GM10248 (cell line): ENCODE measurements around the gene DSCAML1.

Experiments used
- CTCF ChIA-PET: fragments of 300-600 bp; sonication (Branson Sonifier 250); formaldehyde crosslinking; extraction: SDS; loops from one replicate; lab custom pipeline; 2021; ENCODE audit warnings: antibody characterized with exemption; lab: Yijun Ruan, JAX
- POLR2A ChIA-PET: fragments of 350-650 bp; sonication (Branson Sonifier 250); formaldehyde crosslinking; extraction: SDS; loops from one replicate; lab custom pipeline; 2020; ENCODE audit warnings: antibody characterized with exemption; lab: Yijun Ruan, JAX
- DNase-seq: peaks from one replicate; pipeline ENCODE4 v3.0.0; 2012; ENCODE audit errors: extremely low spot score
- CTCF ChIP-seq: IDR thresholded peaks from 2 replicates; pipeline ENCODE4 v1.5.1; 2012; ENCODE audit warnings: mild to moderate bottlenecking, low read depth; ENCODE audit errors: extremely low read depth, missing control alignments, control extremely low read depth

DSCAML1 gene

DNA sequence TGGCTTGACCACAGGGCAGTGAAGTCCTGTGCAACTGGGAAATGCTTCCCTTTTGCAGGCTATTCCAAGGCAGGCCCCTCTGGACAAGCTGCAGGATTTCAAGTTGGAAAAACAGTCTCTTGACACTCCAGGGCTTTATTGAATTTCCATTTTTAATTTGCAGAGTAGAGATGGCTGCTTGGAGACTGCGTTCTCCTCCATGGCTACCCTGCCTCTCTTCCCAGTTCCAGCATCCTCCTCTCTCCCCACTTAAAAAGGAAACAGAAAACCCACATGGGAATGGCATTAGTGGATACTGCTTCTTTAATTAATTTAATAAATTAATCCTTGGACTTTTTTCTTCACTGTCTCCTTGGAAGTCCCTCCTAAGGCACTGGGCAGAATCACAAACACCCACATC lies 115.6 kb downstream of the DSCAML1 start:
- no peak for TF ChIP-seq CTCF
- DNase-seq: no peak
- CTCF ChIA-PET: no interaction called here
- POLR2A ChIA-PET: no interaction called here

- TF ChIP-seq CTCF: no peak
- ChIA-PET CTCF (interaction anchor here (1.3 to 1.4 kb wide), 2 partner anchors 14 to 254 kb away, joined by 3 to 5 read pairs; no protein-coding TSS in a partner anchor), POLR2A (no interaction called here)
- DNase-seq: no peak
Measured at GRCh38 chr11:117679461-117679860, 117.6 kb downstream of the DSCAML1 start.

DNA sequence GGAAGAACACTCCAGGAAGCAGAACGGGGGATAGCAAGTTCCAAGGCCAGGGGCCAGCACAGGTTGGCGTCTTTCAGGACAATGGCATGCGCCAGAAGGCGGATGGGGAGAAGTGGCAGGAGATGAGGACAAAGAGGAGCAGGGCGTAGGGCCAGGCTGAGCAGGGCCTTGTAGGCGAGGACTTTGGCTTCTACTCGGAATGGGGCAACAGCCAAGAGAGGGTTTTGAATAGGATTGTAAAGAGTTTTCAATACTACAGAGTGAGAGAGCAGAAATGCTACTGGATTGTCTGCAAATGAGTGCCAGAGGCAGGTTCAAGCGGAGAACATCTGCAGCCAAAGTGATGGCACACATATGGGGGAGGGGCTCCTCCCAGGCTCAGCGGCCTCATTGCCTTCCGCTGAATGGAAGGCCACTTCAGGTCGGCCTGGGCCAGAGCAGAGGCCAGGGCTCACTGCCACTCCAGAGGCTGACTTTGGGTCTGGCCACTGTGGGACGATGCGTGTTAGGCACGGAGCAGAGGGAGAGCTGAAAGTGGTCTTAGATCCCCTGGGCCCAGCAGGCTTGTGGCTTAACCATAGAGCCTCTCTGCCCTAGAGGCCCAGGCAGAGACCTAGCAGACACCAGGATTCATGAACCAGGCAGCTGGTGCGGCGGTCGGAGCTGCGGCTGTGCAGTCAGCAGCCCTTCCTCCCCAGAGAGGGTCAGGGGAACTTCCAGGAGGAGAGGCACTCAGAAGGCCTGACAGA lies 118.2 kb downstream of the DSCAML1 start:
- no peak for DNase-seq
- ChIA-PET POLR2A (no interaction called here), CTCF (interaction anchor here (1.3 to 1.4 kb wide), 2 partner anchors 13 to 253 kb away, joined by 3 to 5 read pairs; no protein-coding TSS in a partner anchor)
- no peak for TF ChIP-seq CTCF

DNA sequence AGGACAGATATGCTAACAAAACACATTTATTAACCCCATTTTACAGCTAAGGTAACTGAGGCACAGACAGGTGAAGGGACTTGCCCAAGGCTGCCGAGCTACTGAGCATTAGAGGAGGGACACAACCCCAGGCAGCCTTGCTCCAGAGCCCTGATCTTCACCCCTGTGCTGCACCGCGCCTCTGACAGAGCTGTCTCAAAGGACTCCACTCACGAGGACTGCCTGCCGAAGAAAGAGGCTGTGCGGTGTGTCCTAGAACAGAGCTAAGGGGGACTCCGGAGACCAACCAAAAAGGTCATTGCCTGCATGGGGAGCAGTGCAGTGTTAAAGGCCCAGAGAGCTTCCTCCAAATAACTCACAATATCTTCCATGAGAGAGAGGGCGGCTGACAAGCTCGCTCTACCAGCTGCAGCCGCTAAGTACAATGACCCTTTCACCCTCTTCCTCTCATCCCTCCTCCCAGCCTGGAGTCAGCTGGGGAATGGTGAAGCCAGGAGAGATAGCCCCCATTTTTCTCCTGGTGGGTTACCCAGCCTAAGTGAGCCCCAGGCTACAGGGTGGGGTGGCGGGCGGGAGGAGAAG lies 119.2 kb downstream of the DSCAML1 start:
- DNase-seq: no peak
- CTCF ChIA-PET: no interaction called here
- no peak for TF ChIP-seq CTCF
- POLR2A ChIA-PET: no interaction called here

DNA sequence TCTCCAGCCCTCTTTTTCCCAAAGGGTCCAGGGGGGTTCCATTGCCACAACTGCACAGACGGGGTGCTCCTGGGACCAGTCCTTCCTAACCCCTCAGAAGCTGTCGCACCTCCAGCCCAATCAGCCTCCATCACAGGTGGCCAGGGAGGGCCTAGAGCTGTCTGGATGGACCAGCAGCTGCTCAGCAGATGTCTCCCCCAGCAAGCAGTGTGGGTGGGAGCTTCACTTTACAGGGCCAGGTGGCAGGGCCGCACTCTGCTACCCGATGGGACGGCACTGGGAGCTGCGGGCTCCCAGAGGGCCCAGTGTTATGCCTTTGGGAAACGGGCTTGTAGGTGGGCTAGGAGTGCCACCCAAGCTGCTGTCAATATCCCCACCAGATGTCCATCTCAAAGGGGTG lies 120.5 kb downstream of the DSCAML1 start:
- no peak for TF ChIP-seq CTCF
- POLR2A ChIA-PET: no interaction called here
- DNase-seq: no peak
- CTCF ChIA-PET: no interaction called here

DNA sequence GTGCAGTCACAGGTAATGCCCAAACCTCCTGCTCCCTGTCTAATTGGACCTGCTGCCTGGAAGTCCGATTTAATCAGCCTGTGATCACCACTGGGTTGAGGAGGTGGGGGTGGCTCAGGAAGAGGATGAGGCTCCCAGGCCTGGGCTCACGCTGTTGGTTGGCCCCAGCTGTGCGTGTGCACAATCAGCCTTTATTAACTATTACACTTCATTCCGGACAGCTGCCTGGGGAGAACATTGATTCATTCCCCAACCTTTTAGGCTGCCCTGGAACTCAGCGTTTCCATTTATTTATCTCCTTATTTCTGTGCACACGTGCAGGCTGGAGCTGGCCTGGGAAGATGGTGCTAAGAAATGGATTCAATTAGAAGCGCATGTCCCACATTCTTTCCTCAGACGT lies 123.4 kb downstream of the DSCAML1 start:
- CTCF ChIA-PET: no interaction called here
- no peak for DNase-seq
- no peak for TF ChIP-seq CTCF
- POLR2A ChIA-PET: no interaction called here
